AG04450 (cell line): ENCODE data around the gene PARD3B. TPM values are rescaled to one million over a fixed set of nuclear protein-coding genes. Genes with fewer than 3 reads are reported as not detected.

Source experiments
- CTCF ChIA-PET: fragments of 300-600, 350-600 bp; formaldehyde crosslinking; extraction: SDS; loops from one replicate; lab custom pipeline; 2022; ENCODE audit warnings: antibody characterized with exemption, inconsistent platforms; lab: Charles Lee
- POLR2A ChIA-PET: fragments of 350-600 bp; formaldehyde crosslinking; extraction: SDS; loops from one replicate; lab custom pipeline; 2021; ENCODE audit warnings: antibody characterized with exemption, inconsistent platforms; lab: Yijun Ruan, JAX
- DNase-seq: peaks from one replicate; pipeline ENCODE4 v3.0.0-alpha.2; 2011; ENCODE audit warnings: low read depth, low spot score
- H3K27ac ChIP-seq: one replicate; pipeline ENCODE4 v1.5.1; 2012; ENCODE audit warnings: low read depth, low read length, control low read depth
- H3K27me3 ChIP-seq: one replicate; pipeline ENCODE4 v1.6.0; 2012; ENCODE audit warnings: low read length; ENCODE audit not compliant: control insufficient read depth, insufficient read depth
- H3K4me3 ChIP-seq: 2 replicates; pipeline ENCODE4 v1.5.1; 2011; ENCODE audit warnings: mild to moderate bottlenecking, low read depth, low read length, control low read depth
- H3K9me3 ChIP-seq: 2 replicates; pipeline ENCODE4 v1.5.1; 2012; ENCODE audit warnings: low read length; ENCODE audit not compliant: control insufficient read depth, insufficient read depth
- polyA plus RNA-seq: library from polyadenylated mRNA; depleted of rRNA; stranded (reverse); fragments of >200 nt; gene quantifications from 2 replicates; pipeline ENCODE4 v1.2.3, GENCODE V29; 2011
- TF ChIP-seq, protein P1 (sequence below): IDR thresholded peaks from 2 replicates; pipeline ENCODE4 v1.5.1; 2011; ENCODE audit warnings: low read depth, low read length, control low read depth, inconsistent platforms

Gene PARD3B
- polyA plus RNA-seq, 1 experiment = 8.5 TPM

DNA sequence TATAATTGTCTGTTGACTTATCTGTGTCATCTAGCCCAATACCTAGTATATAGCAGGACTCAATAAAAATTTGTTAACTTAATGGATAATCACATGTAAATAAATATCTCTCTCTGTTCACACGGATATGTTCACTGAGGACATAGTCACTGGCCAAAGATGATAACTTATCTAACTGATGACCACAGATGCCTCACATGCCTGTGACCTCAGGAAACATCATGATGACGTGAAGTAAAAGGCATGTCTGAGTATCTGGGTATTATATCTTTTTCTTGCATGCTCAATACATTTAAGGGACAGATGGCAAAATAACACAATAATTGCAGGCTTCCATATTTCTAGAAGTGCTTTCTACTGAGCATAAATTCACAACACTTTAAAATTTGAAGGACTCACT is 41.4 kb upstream of the PARD3B start:
- ChIA-PET POLR2A (no interaction called here), CTCF (no interaction called here)
- Histone ChIP-seq H3K4me3 (no peak overlapping the region), H3K9me3 (no peaks in the 10 kb centered on the region), H3K27me3 (no peaks in the 10 kb centered on the region), H3K27ac (no peak overlapping the region)
- TF ChIP-seq, protein P1, sequence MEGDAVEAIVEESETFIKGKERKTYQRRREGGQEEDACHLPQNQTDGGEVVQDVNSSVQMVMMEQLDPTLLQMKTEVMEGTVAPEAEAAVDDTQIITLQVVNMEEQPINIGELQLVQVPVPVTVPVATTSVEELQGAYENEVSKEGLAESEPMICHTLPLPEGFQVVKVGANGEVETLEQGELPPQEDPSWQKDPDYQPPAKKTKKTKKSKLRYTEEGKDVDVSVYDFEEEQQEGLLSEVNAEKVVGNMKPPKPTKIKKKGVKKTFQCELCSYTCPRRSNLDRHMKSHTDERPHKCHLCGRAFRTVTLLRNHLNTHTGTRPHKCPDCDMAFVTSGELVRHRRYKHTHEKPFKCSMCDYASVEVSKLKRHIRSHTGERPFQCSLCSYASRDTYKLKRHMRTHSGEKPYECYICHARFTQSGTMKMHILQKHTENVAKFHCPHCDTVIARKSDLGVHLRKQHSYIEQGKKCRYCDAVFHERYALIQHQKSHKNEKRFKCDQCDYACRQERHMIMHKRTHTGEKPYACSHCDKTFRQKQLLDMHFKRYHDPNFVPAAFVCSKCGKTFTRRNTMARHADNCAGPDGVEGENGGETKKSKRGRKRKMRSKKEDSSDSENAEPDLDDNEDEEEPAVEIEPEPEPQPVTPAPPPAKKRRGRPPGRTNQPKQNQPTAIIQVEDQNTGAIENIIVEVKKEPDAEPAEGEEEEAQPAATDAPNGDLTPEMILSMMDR = no peak
- DNase-seq = no peak

DNA sequence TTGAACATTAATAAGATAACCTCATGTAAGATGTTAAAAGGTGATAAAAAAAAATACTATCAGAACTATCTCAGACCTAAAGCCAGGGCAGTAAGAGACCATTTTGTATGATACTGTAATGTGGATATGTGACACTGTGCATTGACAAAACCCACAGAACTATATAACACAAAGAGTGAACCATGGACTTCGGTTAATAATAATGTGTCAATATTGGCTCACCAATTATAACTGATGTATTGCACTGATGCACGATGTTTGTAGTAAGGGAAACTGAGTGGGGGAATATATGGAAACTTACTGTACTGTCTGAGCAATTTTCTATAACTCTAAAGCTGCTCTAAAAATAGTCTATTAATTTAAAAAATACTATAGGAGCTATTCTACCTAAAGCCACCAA is 40.7 kb upstream of the PARD3B start:
- Histone ChIP-seq H3K9me3 (no peaks in the 10 kb centered on the region), H3K27ac (no peak overlapping the region)

DNA sequence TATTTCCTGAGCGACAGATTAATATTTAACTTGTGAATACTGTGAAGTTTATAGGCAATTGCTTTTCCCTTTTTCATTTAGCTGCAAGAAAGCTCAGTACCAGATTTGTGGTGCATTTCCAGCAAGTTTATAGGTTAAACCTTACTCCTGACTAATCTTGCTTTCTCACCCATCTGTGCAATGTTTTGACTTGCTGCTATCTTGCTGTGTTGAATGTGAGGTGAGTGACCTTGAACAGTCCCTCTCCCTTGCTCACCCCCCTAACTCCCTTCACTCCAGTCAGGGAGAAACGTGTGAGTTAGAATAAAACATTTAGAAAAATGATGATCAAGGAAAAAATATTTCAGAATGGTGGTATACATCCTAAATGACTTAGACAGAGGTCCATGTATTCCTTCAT is 39.8 kb upstream of the PARD3B start:
- POLR2A ChIA-PET = no interaction called here
- CTCF ChIA-PET = interaction anchor here (1.4 kb wide), 1 partner anchor 187 kb away, joined by 3 read pairs; no protein-coding TSS in a partner anchor
- no peak overlapping the region for H3K27ac ChIP-seq
- no peak overlapping the region for H3K4me3 ChIP-seq
- H3K9me3 ChIP-seq = no peaks in the 10 kb centered on the region
- TF ChIP-seq, protein P1 = no peak
- H3K27me3 ChIP-seq = no peaks in the 10 kb centered on the region
- no peak for DNase-seq

More for the DNA sequence above, 40.7 kb upstream of the PARD3B start:
- CTCF ChIA-PET = interaction anchor here (1.4 kb wide), 1 partner anchor 188 kb away, joined by 3 read pairs; no protein-coding TSS in a partner anchor
- no peaks in the 10 kb centered on the region for H3K27me3 ChIP-seq
- no peak for DNase-seq
- TF ChIP-seq, protein P1 = no peak
- POLR2A ChIA-PET = no interaction called here
- H3K4me3 ChIP-seq = no peak overlapping the region

DNA sequence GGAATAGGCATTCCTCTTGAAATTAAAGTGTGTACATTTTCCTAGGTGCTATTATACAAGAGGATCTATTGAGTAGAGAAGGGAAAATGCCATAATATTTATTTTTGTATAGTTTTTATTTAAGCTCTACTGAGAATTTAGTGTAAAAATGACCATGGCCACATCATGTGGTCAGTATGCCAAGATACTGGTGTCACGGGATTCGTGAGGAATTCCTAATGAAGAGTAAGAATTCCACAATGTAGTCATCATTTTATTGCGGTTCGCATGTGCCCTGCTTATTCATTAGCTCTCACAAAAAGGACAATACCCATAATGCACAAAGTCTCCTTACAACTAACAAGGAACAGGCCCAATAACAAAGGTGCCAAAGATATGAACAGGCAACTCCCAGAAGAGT is 39.3 kb upstream of the PARD3B start:
- ChIA-PET POLR2A (no interaction called here), CTCF (no interaction called here)
- DNase-seq = no peak
- no peak overlapping the region for H3K27ac ChIP-seq
- TF ChIP-seq, protein P1 = no peak
- no peak overlapping the region for H3K4me3 ChIP-seq
- no peaks in the 10 kb centered on the region for H3K27me3 ChIP-seq
- H3K9me3 ChIP-seq = no peaks in the 10 kb centered on the region

DNA sequence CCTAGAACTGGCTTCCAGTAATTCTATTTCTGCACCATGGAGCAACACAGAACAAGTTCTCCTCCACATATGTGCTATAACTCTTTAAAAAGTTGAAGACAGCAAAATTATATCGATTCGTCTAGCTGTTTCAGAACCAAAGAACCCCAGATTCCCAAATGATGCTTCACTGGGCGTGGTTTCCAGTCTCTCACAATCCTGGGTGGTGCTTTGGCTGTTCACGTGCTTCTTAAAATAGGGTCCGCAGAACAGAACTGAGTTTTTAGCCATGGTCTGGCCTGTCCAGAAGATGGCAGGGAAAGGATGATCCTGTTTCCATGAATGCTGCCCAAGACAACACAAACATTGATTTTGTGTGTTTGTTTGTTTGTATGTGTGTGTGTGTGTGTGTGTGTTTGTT is 37.6 kb upstream of the PARD3B start:
- ChIA-PET CTCF (no interaction called here), POLR2A (no interaction called here)
- Histone ChIP-seq H3K4me3 (no peak overlapping the region), H3K27ac (no peak overlapping the region), H3K9me3 (no peaks in the 10 kb centered on the region), H3K27me3 (no peaks in the 10 kb centered on the region)
- DNase-seq = no peak
- TF ChIP-seq, protein P1 = no peak
